Dermis microvascular lymphatic vessel endothelial cell (primary cell): Measurements from ENCODE around the gene SLC12A7. TPM values are rescaled to one million over a fixed set of nuclear protein-coding genes. Genes with fewer than 3 reads are reported as not detected.
A peak's percentile ranks its signal among the peaks of the same experiment; 100 is the strongest.

Experiments used
- DNase-seq, 2 donors: peaks; one replicate each; pipeline versions ENCODE4 v3.0.0 to v3.0.0-alpha.2; 2010; ENCODE audit warnings: low read depth in 2 of 2
- total RNA-seq: library from RNA; depleted of rRNA; stranded (reverse); fragments of >200 nt; gene quantifications from 2 replicates; pipeline ENCODE4 v1.2.1, GENCODE V29; 2014

SLC12A7 gene
- total RNA-seq, 1 donor from 2014 or later: 20.2 TPM

DNA sequence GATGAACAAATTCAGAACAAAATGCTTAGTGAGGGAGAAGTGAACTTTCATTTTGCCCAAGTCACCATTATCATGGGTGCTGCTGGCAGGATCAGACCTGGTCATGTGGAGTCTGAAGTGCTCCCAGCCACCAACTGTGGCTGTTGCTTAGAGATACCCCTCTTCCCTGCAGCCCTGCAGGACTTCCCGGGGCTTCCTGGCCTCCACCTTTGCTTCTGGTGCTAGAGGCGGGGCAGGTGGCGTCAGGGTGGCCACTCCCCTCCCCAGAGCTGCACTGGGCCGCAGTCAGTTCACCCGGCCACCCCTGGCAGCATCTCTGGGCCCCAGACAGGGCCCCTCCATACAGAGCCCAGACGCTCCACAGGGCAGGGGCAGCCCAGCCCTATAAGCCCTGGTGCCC lies 30.0 kb upstream of the SLC12A7 start:
- DNase-seq: no peak

DNA sequence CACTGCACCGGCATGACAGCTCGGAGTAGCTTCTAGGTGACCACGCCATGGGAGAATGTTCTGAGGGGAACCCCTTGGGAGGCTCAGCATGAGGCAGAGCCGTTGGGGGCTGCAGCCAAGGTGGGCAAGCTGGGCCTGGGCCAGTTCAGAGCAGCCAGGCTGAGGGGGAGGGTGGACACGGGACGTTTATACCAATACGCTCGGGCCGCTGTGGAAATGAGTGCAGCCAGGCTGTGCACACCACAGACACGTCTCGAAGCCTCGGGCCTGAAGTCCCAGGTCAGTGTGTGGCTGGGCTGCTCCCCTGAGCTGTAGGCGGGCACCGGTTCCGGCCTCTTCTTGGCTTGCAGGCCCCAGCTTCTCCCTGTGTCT lies 28.9 kb upstream of the SLC12A7 start:
- DNase-seq: no peak

DNA sequence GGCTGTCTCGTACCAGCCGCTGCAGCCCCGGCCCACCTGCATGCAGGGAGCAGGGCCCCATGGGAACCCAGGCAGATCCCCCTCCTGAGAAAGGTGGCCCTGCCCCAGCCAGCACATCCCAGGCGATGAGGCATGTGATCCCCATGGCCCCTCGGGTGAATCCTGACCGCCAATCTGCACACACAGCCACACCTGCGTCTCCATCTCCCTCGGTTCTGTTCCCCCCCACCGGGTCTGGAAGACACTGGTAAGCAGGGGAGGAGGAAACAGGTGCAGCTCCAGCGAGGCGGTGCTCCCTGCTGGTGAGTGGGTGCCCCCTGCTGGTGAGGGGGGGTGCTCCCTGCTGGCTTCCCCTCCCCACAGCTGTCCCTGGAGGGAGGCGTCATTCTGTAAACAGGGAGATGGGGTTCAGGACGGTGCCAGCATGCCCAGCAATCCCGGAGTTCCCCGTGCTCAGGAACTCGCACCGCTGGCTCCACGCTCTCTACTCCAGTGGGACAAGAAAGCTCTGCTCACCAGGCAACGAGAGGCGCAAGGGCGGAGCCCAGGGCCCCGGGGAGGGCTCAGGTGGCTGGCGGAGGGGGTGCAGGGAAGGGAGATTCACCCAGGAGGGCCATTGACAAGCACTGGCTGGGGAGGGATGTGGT lies 28.4 kb upstream of the SLC12A7 start:
- peak in 1 of 2 donors; percentile 70 for DNase-seq

DNA sequence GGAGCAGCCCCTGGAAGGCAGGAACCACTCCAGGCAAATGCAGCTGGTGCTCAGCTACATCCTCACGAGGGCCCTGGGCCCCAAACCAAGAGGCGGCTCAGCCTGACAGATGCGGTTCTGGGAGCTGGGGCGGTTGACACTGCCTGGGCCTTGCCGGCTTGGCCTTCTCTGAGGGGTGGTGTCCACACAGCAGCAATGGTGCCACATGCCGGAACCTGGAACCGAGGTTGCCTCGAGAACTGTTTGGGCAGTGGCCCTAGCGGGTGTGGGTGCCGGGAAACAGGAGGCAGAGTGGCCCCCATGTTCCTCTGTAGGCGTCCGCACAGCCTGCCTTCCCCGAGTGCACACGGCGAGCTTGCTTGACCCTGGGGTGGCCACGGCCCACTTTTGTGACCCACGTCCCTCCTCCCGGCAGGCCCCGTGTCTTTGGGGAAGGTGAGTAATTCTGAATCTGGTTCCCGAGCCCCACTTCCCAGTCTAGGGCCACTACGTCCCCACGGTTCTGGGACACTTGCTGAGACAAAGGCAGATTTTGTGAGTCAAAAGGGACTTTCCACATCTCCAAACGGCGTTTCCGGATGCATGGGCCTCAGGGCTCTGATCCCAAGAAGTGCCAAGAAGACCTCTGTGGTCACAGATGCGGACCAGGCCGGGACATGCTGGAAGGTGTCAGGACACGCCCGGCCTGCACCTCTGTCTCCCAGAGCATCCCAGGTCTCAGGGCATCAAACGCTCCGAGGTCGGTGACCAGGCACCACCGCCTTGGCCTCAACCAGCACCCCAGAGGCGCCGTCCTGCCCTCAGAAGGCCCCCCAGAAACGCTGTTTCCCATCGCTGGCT lies 27.7 kb upstream of the SLC12A7 start:
- DNase-seq: no peak

DNA sequence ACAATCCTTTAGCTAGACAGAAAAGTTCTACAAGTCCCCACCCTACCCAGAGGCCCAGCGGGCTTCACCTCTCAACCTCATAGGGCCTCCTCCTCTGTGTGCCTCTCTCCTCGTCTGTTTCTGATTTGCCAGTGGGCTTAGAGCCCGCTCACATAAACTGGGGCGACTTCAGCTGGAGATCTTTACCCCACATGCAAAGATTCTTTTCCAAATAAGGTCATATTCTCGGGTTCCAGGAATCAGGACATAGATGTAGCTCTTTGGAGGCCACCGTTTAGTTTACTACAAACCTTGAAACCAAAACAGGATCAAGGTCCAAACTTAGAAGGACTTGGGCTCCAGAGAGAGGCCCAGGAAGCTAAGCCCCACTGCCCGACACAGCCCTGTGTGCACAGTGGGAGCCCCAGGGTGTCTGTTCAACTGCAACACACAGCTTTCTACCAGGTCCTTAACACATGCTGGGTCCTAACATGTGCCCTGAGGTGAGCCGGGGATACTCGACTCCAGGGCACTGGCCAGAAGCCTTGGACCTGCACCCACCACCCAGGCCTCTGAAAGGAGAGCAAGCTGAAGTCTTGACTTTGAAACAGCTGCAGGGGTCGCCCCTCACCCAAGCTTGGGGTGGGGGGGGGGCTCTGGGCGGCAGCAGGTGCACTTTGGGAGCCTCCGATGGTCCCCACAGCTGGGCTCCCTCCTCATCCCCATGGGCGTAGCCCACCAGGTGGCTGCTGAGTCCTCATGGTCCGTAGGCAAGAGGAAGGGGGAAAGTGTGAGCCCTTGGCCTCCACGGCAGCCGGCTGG lies 26.8 kb upstream of the SLC12A7 start:
- DNase-seq: no peak

DNA sequence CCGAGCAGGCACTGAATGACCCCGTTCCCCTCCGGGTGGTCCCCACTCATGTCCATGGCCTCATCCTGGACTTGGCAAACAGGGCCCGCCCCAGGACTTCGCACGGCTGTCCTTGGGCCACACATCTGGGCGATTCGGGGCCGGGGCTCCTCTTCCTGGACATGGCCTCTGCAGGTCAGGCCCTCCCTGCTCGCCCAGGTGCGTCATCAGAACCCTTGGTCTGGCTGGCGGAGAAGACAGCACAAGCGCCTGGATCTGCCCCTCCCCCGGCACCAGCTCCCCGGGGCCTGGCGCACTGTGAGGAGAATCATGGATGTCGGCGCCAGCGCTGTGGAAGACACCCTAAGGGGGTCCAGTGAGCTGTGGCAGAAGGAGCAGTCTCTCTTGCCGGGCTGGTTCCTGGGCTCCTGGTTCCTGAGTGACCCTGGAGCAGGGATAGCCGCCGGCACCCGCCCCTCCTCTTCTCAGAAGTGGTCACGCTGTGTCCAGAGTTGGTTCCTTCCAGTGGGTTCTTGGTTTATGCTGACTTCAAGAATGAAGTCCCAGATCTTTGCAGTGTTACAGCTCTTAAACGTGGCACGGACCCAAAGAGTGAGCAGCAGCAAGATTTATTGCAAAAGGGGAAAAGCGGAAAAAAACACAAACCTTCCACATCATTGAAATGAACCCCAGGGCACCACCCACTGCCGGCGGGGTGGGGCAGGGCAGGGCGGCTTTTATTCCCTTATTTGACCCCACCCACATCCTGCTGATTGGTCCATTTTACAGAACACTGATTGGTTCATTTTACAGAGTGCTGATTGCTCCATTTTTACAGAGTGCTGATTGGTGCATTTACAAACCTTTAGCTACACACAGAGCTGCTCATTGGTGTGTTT lies 25.9 kb upstream of the SLC12A7 start:
- DNase-seq: no peak

DNA sequence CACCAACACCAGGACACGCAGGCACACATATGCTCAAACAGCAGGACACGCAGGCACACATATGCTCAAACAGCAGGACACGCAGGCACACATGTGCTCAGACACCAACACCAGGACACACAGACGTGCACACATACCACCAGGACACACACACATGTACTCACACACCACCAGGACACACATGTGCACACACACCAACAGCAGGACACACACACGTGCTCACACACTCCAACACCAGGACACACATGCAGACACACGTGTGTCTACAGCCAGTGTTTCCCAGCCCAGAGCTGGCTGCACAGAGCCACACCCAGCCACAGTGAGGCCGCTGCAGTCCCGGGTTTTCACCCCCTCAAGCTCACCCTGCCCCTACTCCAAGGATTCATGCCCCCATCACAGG lies 25.0 kb upstream of the SLC12A7 start:
- DNase-seq: no peak

DNA sequence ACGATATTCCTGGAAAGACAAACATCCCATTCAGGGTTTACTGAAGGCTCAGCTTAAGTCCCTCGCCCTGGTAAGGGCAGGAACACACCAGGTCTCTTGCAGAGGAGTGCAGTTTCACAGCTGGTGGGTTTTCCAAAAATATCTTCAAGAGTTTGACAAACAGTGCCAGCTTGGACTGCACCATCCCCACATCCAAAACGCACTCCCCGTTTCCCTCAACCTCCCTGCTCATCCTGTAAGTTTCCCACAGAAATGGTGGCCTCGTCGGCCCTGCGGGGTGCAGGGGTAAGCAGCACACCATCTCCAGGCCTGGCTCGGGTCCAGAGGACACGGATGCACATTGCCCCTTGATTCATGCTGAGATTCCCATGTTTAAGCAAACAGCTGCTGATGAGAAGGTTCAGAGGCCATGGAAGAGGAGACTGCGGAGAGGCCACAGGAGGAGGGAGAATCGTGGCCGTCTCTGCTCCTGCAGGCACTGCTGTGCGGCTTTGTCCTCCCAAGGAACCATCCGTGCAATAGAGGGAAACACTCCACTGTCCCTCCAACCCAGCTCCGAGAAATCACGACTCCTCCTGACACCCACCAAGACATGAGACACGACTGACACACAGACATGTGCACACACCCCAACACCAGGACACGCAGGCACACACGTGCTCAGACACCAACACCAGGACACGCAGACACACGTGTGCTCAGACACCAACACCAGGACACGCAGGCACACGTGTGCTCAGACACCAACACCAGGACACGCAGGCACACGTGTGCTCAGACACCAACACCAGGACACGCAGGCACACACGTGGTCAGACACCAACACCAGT lies 24.0 kb upstream of the SLC12A7 start:
- DNase-seq: no peak

DNA sequence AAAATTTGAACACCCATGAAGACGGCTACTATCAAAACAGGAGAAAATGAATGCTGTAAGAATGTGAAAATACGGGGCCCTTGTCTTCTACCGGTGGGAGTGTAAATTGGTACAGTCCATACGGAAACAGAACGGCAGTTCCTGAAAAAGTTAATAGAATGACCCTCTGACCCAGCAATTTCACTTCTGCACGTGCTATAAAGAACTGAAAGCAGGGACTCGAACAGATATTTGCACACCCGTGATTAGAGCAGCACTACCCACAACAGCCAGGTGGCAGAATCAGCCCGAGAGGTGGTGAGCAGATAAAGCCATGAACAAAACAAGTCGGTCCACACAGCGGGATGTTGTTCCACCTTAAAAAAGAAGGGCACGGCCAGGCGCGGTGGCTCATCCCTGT lies 22.6 kb upstream of the SLC12A7 start:
- DNase-seq: no peak

DNA sequence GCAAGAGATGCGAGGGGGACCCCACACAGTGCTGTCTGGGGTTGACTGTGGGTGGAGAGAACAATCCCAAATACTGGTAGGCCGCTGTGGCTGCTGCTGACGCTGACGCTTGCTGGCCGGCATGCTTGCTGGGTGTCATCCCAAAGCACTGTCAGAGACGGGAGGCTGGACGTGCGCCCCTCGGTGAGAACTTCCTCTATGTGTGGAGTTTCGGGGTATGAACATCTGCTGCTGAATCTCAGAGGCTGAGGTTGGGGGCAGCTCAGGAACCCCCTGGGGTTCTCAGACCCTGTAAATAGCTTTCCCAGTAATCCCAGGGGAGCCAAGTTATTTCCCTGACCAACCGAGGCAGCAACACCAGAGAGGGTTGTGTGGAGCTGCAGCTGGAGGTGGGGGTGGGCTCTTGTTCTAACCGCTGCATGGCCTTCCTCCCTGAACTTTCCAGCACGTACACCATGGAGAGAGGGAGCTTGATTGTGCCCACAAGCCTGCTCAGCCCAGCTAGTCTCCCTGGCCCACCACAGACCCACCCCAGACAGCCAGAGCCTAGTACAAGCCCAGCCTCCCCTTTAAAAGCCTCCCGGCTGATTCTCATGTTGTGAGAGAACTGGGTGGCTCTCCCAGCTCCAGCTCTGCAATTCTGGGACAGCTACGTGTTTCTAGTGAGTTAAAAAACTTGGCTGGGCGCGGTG lies 21.8 kb upstream of the SLC12A7 start:
- no peak for DNase-seq

DNA sequence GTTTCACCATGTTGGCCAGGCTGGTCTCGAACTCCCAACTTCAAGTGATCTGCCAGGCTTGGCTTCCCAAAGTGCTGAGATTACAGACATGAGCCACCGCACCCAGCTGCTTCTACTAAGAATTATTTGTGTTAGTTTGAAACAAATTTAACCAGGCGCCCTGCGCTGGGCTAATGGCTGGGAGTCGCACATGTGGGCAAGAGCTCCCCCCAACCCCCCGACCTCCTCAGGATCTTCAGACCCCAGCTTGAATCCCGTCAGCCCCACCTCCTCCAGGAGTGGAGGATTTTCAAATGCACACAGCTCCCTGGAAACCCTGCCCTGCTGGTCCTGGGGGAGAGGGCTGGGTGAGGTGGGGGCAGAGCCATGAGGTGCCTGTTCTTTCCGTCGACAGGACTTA lies 21.2 kb upstream of the SLC12A7 start:
- no peak for DNase-seq

DNA sequence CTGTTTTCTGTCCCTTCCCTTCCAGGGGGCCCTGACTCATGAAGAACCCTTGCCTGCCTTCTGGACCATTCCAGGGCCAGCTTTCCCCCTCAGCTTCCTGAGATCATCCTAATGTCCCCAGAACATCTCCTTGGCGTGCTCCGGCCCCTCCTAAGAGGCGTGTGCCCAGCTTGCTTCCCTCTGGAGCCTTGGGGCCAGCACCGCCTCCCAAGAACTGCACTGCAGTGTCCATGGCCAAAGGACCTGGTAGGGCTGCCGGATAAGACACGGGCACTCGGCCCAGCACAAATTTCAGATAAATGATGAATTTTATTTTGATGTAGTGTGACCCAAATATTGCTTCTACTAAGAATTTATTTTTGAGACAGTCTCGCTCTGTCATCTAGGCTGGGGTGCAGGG lies 20.7 kb upstream of the SLC12A7 start:
- DNase-seq: no peak

DNA sequence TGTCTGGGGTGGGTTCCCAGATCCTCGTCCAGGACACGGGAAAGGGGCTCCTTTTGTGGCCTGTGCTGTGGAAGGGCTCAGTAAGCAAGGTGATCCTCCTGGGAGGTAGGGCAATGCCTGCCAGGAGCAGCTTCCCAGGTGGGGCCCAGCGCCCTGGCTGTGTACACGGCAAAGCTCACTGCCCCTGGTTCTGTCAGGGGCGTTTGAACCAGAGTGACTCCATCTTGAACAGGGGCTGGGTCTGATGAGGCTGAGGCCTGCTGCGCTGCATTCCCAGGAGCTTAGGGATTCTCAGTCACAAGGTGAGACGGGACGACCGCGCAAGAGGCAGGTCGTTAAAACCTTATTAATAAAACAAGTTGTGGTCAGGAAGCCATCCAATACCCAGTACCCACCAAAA lies 19.9 kb upstream of the SLC12A7 start:
- no peak for DNase-seq

DNA sequence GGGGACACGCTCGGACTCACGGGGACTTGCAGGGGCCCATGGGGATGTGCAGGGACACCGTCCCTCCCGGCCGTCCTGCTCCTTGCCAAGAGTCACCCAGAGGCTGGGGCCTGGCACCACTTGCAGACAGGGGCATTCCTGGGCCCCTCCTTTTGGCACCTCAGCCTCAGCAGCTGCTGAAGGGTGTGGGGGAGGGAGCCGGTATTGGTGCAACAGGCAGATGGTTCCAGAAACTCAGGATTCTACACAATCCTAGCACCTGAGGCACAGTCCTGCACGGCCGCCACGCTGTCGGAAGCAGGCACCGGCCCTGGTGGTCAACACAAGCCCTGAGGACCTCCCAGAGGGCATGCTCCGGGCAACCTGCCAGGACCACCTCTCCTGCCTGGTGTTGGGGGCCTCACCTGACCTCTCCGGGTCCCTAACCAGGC lies 19.3 kb upstream of the SLC12A7 start:
- DNase-seq: no peak

DNA sequence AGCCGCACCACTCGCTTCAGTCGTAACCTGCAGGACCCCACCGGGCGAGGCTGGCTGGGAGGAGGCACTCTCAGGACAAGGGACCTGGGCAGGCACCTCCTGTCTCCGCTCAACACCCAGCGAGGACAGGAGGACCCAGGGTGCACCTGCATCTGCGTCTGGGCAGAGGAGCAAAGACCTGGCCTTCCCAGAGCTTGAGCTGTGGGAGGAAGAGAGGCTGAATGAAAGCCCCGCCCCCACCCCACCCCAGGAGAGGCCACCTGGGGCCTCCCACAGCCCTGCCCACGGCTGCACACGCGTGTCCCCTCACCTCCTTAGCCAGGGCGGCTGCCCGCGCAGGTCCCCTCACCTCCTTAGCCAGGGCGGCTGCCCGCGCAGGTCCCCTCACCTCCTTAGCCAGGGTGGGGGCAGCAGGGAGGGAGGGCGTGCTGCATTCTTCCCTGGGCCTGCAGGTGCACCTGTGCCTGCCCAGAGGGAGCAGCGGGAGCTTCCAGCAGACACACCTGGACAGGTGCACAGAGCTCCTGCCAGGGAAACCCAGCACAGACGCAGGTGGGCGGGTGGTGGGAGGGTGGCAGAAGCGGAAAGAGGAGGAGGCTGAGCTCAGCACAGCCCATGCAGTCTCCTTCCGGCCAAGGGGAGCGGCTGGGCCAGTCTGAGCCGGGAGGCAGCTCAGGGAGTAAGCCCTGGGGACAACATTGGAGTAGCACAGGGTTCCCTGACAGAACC lies 18.5 kb upstream of the SLC12A7 start:
- DNase-seq: no peak

DNA sequence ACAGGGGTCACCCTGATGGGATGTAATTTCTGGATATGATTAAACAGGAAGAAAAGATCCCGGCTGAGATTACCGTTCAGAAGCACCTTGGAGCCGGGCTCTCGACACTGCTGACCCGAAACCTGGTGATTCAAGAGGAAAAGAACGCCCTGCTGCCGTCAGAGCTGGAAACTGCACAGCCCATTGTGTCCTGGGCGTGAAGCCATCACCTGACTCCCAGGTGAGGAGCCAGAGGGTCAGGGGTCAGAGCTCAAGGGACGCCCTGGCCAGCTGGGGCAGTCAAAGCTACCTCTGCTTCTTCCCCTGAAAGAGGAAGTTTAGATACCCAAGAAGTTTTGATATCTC lies 17.8 kb upstream of the SLC12A7 start:
- DNase-seq: no peak

DNA sequence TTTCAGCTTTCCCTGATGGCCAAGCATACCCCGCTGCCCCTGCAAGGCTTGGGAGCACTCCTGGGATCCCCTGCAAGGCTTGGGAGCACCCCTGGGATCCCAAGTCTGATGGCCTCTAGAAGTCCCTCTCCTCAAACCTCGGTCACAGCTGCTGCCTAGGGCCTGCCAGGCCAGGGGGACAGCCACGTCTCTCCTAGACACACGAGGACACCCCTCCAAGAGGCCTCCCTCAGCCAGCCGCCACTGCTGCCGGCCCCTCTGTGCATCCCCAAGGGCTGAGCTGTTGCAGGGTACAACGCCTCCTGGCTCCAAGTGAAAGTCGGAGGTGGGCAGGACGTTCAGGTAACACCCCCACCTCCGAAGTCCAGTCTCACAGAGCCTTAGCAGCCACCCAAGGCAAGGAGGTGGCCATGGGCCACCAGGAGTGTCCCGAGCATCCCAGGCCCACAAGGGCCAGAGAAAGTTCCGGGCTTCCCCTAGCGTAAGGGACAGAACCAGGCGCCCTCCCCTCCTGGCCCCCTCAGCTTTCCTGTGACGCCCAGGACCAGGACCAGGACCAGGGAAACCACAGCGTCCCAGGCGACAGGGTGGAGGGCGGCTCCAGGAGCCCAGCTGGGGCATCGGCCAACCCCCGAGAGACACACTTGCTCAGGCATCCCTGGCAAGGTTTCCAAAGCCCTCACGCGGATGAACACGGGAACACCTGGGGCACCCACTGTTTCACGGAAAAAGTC lies 17.3 kb upstream of the SLC12A7 start:
- no peak for DNase-seq

DNA sequence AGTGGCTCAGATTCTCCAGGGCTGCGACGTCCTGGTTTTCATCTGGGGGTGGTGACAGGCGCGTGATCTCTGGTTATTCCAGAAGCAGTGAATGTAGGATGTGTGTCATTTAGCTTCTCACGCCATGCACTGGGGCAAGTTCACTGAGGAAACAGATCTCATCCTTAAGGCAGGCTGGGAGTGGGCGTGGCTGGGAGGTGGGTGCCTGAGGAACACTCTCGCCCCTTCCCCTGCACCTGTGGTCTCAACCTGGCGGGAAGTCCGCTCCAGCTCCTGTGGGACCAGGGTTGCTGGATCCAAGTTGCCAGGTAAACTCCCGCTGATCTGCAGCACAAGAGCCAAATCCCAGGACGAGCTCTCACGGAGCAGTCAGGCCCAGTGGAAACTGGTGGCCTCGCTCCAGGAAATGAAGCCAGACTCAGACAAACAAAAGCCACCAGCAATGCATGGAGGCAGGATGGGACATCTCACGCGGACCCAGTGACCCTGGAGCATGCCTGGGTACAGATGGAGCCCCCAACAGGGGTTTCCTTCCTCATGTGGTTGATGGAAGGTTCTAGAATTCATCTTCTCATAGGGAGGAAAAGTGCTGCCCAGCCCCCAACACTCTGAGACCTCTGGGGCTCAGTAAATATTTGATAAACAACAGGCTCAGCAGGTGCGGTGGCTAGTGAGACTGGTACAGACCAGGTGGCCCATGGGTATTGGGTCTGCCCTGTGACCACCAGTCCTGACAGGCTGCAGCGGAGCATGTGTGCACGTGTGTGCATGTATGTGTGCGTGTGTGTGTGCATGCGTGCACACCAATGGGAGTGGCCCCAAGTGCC lies 16.3 kb upstream of the SLC12A7 start:
- DNase-seq: peak; percentile 35 to 75
